SK-N-SH treated with all-trans-retinoic acid at 6 μM for 48 hours (cell line): ENCODE measurements around the gene ARTN.

Experiments used
- CREB5 ChIP-seq: fragments of 250-450 bp; sonication (Bioruptor Pico); IDR thresholded peaks from 2 replicates; pipeline ENCODE4 v1.5.1; 2020; ENCODE audit warnings: low read depth, mild to moderate bottlenecking, moderate library complexity
- RARB ChIP-seq: fragments of 250-450 bp; sonication (Bioruptor Pico); IDR thresholded peaks from 2 replicates; pipeline ENCODE4 v1.8.0; 2021; ENCODE audit warnings: mild to moderate bottlenecking, moderate library complexity
- ZFP3 ChIP-seq: fragments of 250-450 bp; sonication (Bioruptor Pico); IDR thresholded peaks from 2 replicates; pipeline ENCODE4 v1.5.0; 2020; ENCODE audit warnings: mild to moderate bottlenecking, moderate library complexity
- ZFP30 ChIP-seq: fragments of 450-650 bp; formaldehyde crosslinking; IDR thresholded peaks from 2 replicates; pipeline ENCODE4 v1.5.0; 2022; ENCODE audit warnings: mild to moderate bottlenecking, moderate library complexity
- ZNF565 ChIP-seq: fragments of 450-650 bp; formaldehyde crosslinking; conservative IDR thresholded peaks from 2 replicates; pipeline ENCODE4 v1.5.0; 2020; ENCODE audit warnings: low read depth, mild to moderate bottlenecking, moderate library complexity

- no peak for TF ChIP-seq ZNF565 (CRISPR knock-in tag)
- no peak for TF ChIP-seq ZFP3 (CRISPR knock-in tag)
- TF ChIP-seq CREB5 (CRISPR knock-in tag), result no peak
- no peak for TF ChIP-seq RARB (CRISPR knock-in tag)
- no peak for TF ChIP-seq ZFP30 (CRISPR knock-in tag)
These were observed 23.9 kb downstream of the ARTN start for GRCh38 chr1:43957407-43958040.
